HT-29 (cell line): ENCODE results near the gene DNAJC19. TPM values are rescaled to one million over a fixed set of nuclear protein-coding genes. Genes with fewer than 3 reads are reported as not detected.
"Not testable (repeated sequence)": the region's sequence is repeated elsewhere in the genome, so short reads cannot be mapped to it uniquely, and the experiment has no call there.

Experiments used
- DNase-seq: peaks from one replicate; pipeline ENCODE4 v3.0.0-alpha.2; 2015; ENCODE audit warnings: low spot score
- total RNA-seq: library from RNA; depleted of rRNA; stranded (reverse); fragments of >200 nt; shearing (Covaris generic); gene quantifications from 2 replicates; pipeline ENCODE4 v1.2.3, GENCODE V29; 2014; rRNA removed

Gene DNAJC19
- total RNA-seq, result 37.3 and 43.6 TPM in 2 replicates

GRCh38 chr3:180989291-180990163 is at the start of gene DNAJC19:
Gene DNAJC19 (minus strand): TSS chr3:180989736. CDS start chr3:180989602, 134 bp downstream.
- peak; percentile 92 for DNase-seq

- no peak for DNase-seq
These were observed 41.4 kb upstream of the DNAJC19 start for GRCh38 chr3:181030948-181031347.

- DNase-seq, result no peak
These were observed 35.7 kb upstream of the DNAJC19 start for GRCh38 chr3:181025204-181025603.

- no peak for DNase-seq
These were observed 28.2 kb upstream of the DNAJC19 start for GRCh38 chr3:181017690-181018089.

- DNase-seq, result no peak
These were observed 19.7 kb upstream of the DNAJC19 start for GRCh38 chr3:181009225-181009624.

GRCh38 chr3:181008796-181009195 is 19.3 kb upstream of the DNAJC19 start:
- no peak for DNase-seq

- DNase-seq, result no peak
These were observed 17.7 kb upstream of the DNAJC19 start for GRCh38 chr3:181007262-181007661.

- no peak for DNase-seq
These were observed 17.0 kb upstream of the DNAJC19 start for GRCh38 chr3:181006541-181006940.

GRCh38 chr3:181003469-181003868 is 13.9 kb upstream of the DNAJC19 start:
- DNase-seq, result not testable (repeated sequence)

GRCh38 chr3:181002331-181002730 is 12.8 kb upstream of the DNAJC19 start:
- DNase-seq, result not testable (repeated sequence)

GRCh38 chr3:180996415-180996932 is 6.9 kb upstream of the DNAJC19 start:
- no peak for DNase-seq

- no peak for DNase-seq
These were observed 969 bp upstream of the DNAJC19 start for GRCh38 chr3:180990505-180990904.

GRCh38 chr3:180987344-180987743 is 2.2 kb downstream of the DNAJC19 start:
- DNase-seq, result no peak

GRCh38 chr3:180986366-180986765 is 3.2 kb downstream of the DNAJC19 start:
- DNase-seq, result not testable (repeated sequence)

GRCh38 chr3:180983136-180983535 is 6.4 kb downstream of the DNAJC19 start:
- DNase-seq, result no peak

- no peak for DNase-seq
These were observed 7.6 kb downstream of the DNAJC19 start for GRCh38 chr3:180981912-180982311.

GRCh38 chr3:180980611-180981010 is 8.9 kb downstream of the DNAJC19 start:
- no peak for DNase-seq

GRCh38 chr3:180979961-180980360 is 9.6 kb downstream of the DNAJC19 start:
- DNase-seq, result no peak

- no peak for DNase-seq
These were observed 12.0 kb downstream of the DNAJC19 start for GRCh38 chr3:180977498-180977897.

GRCh38 chr3:180974286-180974685 is 15.2 kb downstream of the DNAJC19 start:
- no peak for DNase-seq

GRCh38 chr3:180973543-180973942 is 16.0 kb downstream of the DNAJC19 start:
- DNase-seq, result no peak

GRCh38 chr3:180970931-180971330 is 18.6 kb downstream of the DNAJC19 start:
- DNase-seq, result no peak

GRCh38 chr3:180962530-180962929 is 27.0 kb downstream of the DNAJC19 start:
- DNase-seq, result no peak
